SK-N-SH treated with all-trans-retinoic acid at 6 μM for 48 hours (cell line): Measurements from ENCODE around the gene PFKL.

ENCODE experiments used
- ATAC-seq: fragments of 200-7000 bp; cut with Tn5 transposase; 3 replicates; pipeline ENCODE4 v1.9.1; 2020; ENCODE audit warnings: mild to moderate bottlenecking, moderate library complexity
- ARNTL ChIP-seq: fragments of 450-650 bp; formaldehyde crosslinking; IDR thresholded peaks from 2 replicates; pipeline ENCODE4 v1.5.0; 2020; ENCODE audit warnings: low read depth, mild to moderate bottlenecking, moderate library complexity, borderline replicate concordance
- BACH2 ChIP-seq: fragments of 250-450 bp; sonication (Bioruptor Pico); IDR thresholded peaks from 2 replicates; pipeline ENCODE4 v1.9.0; 2021; ENCODE audit warnings: mild to moderate bottlenecking, borderline replicate concordance
- CREB5 ChIP-seq: fragments of 250-450 bp; sonication (Bioruptor Pico); IDR thresholded peaks from 2 replicates; pipeline ENCODE4 v1.5.1; 2020; ENCODE audit warnings: low read depth, mild to moderate bottlenecking, moderate library complexity
- CSDC2 ChIP-seq: fragments of 250-450 bp; sonication (Bioruptor Pico); IDR thresholded peaks from 2 replicates; pipeline ENCODE4 v1.5.0; 2020; ENCODE audit warnings: mild to moderate bottlenecking, moderate library complexity
- CSRNP3 ChIP-seq: fragments of 250-450 bp; sonication (Bioruptor Pico); IDR thresholded peaks from 2 replicates; pipeline ENCODE4 v1.5.1; 2021; ENCODE audit warnings: mild to moderate bottlenecking, moderate library complexity
- ESRRG ChIP-seq: fragments of 250-450 bp; sonication (Bioruptor Pico); IDR thresholded peaks from 2 replicates; pipeline ENCODE4 v1.6.1; 2021; ENCODE audit warnings: mild to moderate bottlenecking
- GLIS3 ChIP-seq: fragments of 250-450 bp; sonication (Bioruptor Pico); IDR thresholded peaks from 2 replicates; pipeline ENCODE4 v1.5.0; 2020; ENCODE audit warnings: mild to moderate bottlenecking, moderate library complexity
- ISL1 ChIP-seq: fragments of 250-450 bp; sonication (Bioruptor Pico); IDR thresholded peaks from 2 replicates; pipeline ENCODE4 v2.1.2; 2022; ENCODE audit warnings: mild to moderate bottlenecking, moderate library complexity
- PATZ1 ChIP-seq: fragments of 250-450 bp; sonication (Bioruptor Pico); IDR thresholded peaks from 2 replicates; pipeline ENCODE4 v1.8.0; 2020; ENCODE audit warnings: mild to moderate bottlenecking, moderate library complexity, borderline replicate concordance
- POU6F1 ChIP-seq: fragments of 250-450 bp; sonication (Bioruptor Pico); IDR thresholded peaks from 2 replicates; pipeline ENCODE4 v1.8.0; 2021; ENCODE audit warnings: low read depth, mild to moderate bottlenecking, moderate library complexity, borderline replicate concordance
- SNAI2 ChIP-seq: fragments of 250-450 bp; sonication (Bioruptor Pico); IDR thresholded peaks from 2 replicates; pipeline ENCODE4 v1.5.0; 2020; ENCODE audit warnings: mild to moderate bottlenecking, moderate library complexity
- TCF4 ChIP-seq: fragments of 250-450 bp; sonication (Bioruptor Pico); IDR thresholded peaks from 2 replicates; pipeline ENCODE4 v1.8.0; 2021; ENCODE audit warnings: mild to moderate bottlenecking, moderate library complexity, borderline replicate concordance
- TOX ChIP-seq: fragments of 250-450 bp; sonication (Bioruptor Pico); IDR thresholded peaks from 2 replicates; pipeline ENCODE4 v1.8.0; 2021; ENCODE audit warnings: mild to moderate bottlenecking, moderate library complexity, borderline replicate concordance
- TSHZ2 ChIP-seq: fragments of 250-450 bp; sonication (Bioruptor Pico); IDR thresholded peaks from 2 replicates; pipeline ENCODE4 v1.5.0; 2020; ENCODE audit warnings: mild to moderate bottlenecking, moderate library complexity
- ZC3H10 ChIP-seq: fragments of 250-450 bp; sonication (Bioruptor Pico); IDR thresholded peaks from 2 replicates; pipeline ENCODE4 v1.5.1; 2021; ENCODE audit warnings: mild to moderate bottlenecking, moderate library complexity
- ZFP3 ChIP-seq: fragments of 250-450 bp; sonication (Bioruptor Pico); IDR thresholded peaks from 2 replicates; pipeline ENCODE4 v1.5.0; 2020; ENCODE audit warnings: mild to moderate bottlenecking, moderate library complexity
- ZFP30 ChIP-seq: fragments of 450-650 bp; formaldehyde crosslinking; IDR thresholded peaks from 2 replicates; pipeline ENCODE4 v1.5.0; 2022; ENCODE audit warnings: mild to moderate bottlenecking, moderate library complexity
- ZNF70 ChIP-seq: fragments of 450-650 bp; formaldehyde crosslinking; IDR thresholded peaks from 2 replicates; pipeline ENCODE4 v1.5.0; 2020; ENCODE audit warnings: mild to moderate bottlenecking, moderate library complexity
- ZNF8 ChIP-seq: fragments of 450-650 bp; formaldehyde crosslinking; IDR thresholded peaks from 2 replicates; pipeline ENCODE4 v1.5.0; 2020; ENCODE audit warnings: mild to moderate bottlenecking, moderate library complexity

The PFKL gene

GRCh38 chr21:44365967-44366585 lies 66.2 kb downstream of the PFKL start (continued):
- no peak for TF ChIP-seq POU6F1

- no peak for ATAC-seq
- TF ChIP-seq SNAI2 (CRISPR knock-in tag) (no peak), ZFP3 (no peak), ZFP30 (no peak), POU6F1 (no peak), ZNF8 (CRISPR knock-in tag) (no peak), CSRNP3 (CRISPR knock-in tag) (no peak), GLIS3 (CRISPR knock-in tag) (no peak), PATZ1 (CRISPR knock-in tag) (no peak), BACH2 (no peak), ZNF70 (CRISPR knock-in tag) (no peak), ARNTL (CRISPR knock-in tag) (no peak), ISL1 (CRISPR knock-in tag) (no peak), CSDC2 (CRISPR knock-in tag) (no peak), CREB5 (CRISPR knock-in tag) (no peak), ZC3H10 (CRISPR knock-in tag) (no peak)
These were observed 66.8 kb downstream of the PFKL start for GRCh38 chr21:44366586-44367211.

- peak; percentile 48; the same call in 2 of the 3 replicates for ATAC-seq
- no peak for TF ChIP-seq ZFP3
- no peak for TF ChIP-seq ZFP30
- no peak for TF ChIP-seq BACH2
- TF ChIP-seq ESRRG (CRISPR knock-in tag), result no peak
- no peak for TF ChIP-seq SNAI2 (CRISPR knock-in tag)
- TF ChIP-seq CSRNP3 (CRISPR knock-in tag), result no peak
- TF ChIP-seq TCF4 (CRISPR knock-in tag), result no peak
- no peak for TF ChIP-seq ZNF8 (CRISPR knock-in tag)
- no peak for TF ChIP-seq CSDC2 (CRISPR knock-in tag)
- no peak for TF ChIP-seq TSHZ2 (CRISPR knock-in tag)
- TF ChIP-seq POU6F1, result no peak
- TF ChIP-seq ARNTL (CRISPR knock-in tag), result no peak
- no peak for TF ChIP-seq TOX (CRISPR knock-in tag)
These were observed 69.0 kb downstream of the PFKL start for GRCh38 chr21:44368711-44369446.
